ENCODE measurements around the gene HACL1. TPM values are rescaled to one million over a fixed set of nuclear protein-coding genes. Genes with fewer than 3 reads are reported as not detected.

HACL1 gene
- polyA plus RNA-seq, 1 donor (not counting 4 experiments of a cell fraction or from before 2014, with no cell fraction given): 23.1 TPM

DNA sequence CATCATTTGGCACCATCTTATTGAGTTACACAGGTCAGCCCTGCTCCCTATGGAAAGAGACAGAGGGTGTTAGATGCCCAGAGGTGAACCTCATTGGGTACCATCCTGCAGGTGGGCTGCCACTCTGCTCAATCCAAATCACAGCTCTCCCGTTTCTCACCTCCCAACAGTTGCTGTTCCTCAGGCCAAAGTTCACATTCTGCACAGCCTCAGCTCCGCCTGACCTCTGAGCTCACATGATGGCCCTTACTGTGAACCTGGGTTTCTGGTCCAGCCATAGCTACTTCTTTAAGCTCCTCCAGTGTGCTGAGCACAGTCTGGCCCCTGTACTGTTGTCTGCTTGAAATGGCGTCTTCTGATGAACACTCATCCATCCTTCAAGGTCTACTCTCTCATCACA is 48.0 kb upstream of the HACL1 start:
- no peak overlapping the region for H3K4me3 ChIP-seq (ENCODE audit: control insufficient read depth in 2 of 3, extremely low read depth in 1 of 3, insufficient read depth in 2 of 3, low read depth in 1 of 3, low read length in 3 of 3)
- FAIRE-seq: no peak

GRCh38 chr3:15647611-15648167 is 46.3 kb upstream of the HACL1 start:
- Histone ChIP-seq H2AFZ (ENCODE audit: control insufficient read depth, low read length) (peak overlapping the region; percentile 56), H4K20me1 (ENCODE audit: control insufficient read depth, extremely low read depth, insufficient read depth, low read length) (no peaks in the 10 kb centered on the region), H3K79me2 (ENCODE audit: control insufficient read depth, insufficient read depth, low read length) (no peaks in the 10 kb centered on the region), H3K27ac (ENCODE audit: control insufficient read depth, insufficient read depth, low read length) (peak overlapping the region; percentile 95), H3K4me3 (ENCODE audit: control insufficient read depth in 2 of 3, extremely low read depth in 1 of 3, insufficient read depth in 2 of 3, low read depth in 1 of 3, low read length in 3 of 3) (peak overlapping the region in 2 of 3 experiments; percentile 59 to 65), H3K36me3 (ENCODE audit: control insufficient read depth in 2 of 2, extremely low read depth in 1 of 2, insufficient read depth in 2 of 2, low read length in 2 of 2) (no peaks in the 10 kb centered on the region), H3K9me3 (ENCODE audit: control insufficient read depth, low read depth, low read length) (no peaks in the 10 kb centered on the region), H3K9ac (ENCODE audit: control insufficient read depth, extremely low read depth, insufficient read depth, low read length) (peak overlapping the region; percentile 80), H3K4me1 (ENCODE audit: control insufficient read depth, extremely low read depth, insufficient read depth, low read length) (peaks cover 38% of the 10 kb centered on the region), H3K4me2 (ENCODE audit: control insufficient read depth, extremely low read depth, insufficient read depth, low read depth, low read length) (peak overlapping the region; percentile 95), H3K9me1 (ENCODE audit: control insufficient read depth, extremely low read depth, insufficient read depth, low read length) (no peaks in the 10 kb centered on the region), H3K27me3 (ENCODE audit: control insufficient read depth, extremely low read depth, insufficient read depth, low read length) (no peaks in the 10 kb centered on the region)
- peak; percentile 87 for FAIRE-seq
- no peak for TF ChIP-seq CTCF (optimal IDR thresholded peaks at IDR 0.05 in 1 of 3, IDR thresholded peaks at IDR 0.05 in 1 of 3, conservative IDR thresholded peaks at IDR 0.05 in 1 of 3; ENCODE audit: extremely low read depth in 1 of 3, insufficient read depth in 2 of 3, low read length in 3 of 3)
- TF ChIP-seq EZH2 (IDR thresholded peaks at IDR 0.05; ENCODE audit: low read length): no peak
- dilution Hi-C loops (cut with MboI; ENCODE audit: extremely low pct_ligation_motif_present, low sequenced_read_pairs): no loop called here
- DNase-seq (ENCODE audit: low read depth, low spot score): no peak

More for the DNA sequence above, 48.0 kb upstream of the HACL1 start:
- Histone ChIP-seq H3K9me1 (ENCODE audit: control insufficient read depth, extremely low read depth, insufficient read depth, low read length) (no peaks in the 10 kb centered on the region), H2AFZ (ENCODE audit: control insufficient read depth, low read length) (no peak overlapping the region), H3K9ac (ENCODE audit: control insufficient read depth, extremely low read depth, insufficient read depth, low read length) (no peak overlapping the region), H4K20me1 (ENCODE audit: control insufficient read depth, extremely low read depth, insufficient read depth, low read length) (no peaks in the 10 kb centered on the region), H3K36me3 (ENCODE audit: control insufficient read depth in 2 of 2, extremely low read depth in 1 of 2, insufficient read depth in 2 of 2, low read length in 2 of 2) (no peaks in the 10 kb centered on the region), H3K4me1 (ENCODE audit: control insufficient read depth, extremely low read depth, insufficient read depth, low read length) (peaks cover 38% of the 10 kb centered on the region), H3K27ac (ENCODE audit: control insufficient read depth, insufficient read depth, low read length) (no peak overlapping the region), H3K4me2 (ENCODE audit: control insufficient read depth, extremely low read depth, insufficient read depth, low read depth, low read length) (no peak overlapping the region), H3K9me3 (ENCODE audit: control insufficient read depth, low read depth, low read length) (no peaks in the 10 kb centered on the region), H3K27me3 (ENCODE audit: control insufficient read depth, extremely low read depth, insufficient read depth, low read length) (no peaks in the 10 kb centered on the region), H3K79me2 (ENCODE audit: control insufficient read depth, insufficient read depth, low read length) (no peaks in the 10 kb centered on the region)
- TF ChIP-seq CTCF (optimal IDR thresholded peaks at IDR 0.05 in 1 of 3, IDR thresholded peaks at IDR 0.05 in 1 of 3, conservative IDR thresholded peaks at IDR 0.05 in 1 of 3; ENCODE audit: extremely low read depth in 1 of 3, insufficient read depth in 2 of 3, low read length in 3 of 3) (no peak), EZH2 (IDR thresholded peaks at IDR 0.05; ENCODE audit: low read length) (no peak)
- DNase-seq (ENCODE audit: low read depth, low spot score): no peak
- dilution Hi-C loops (cut with MboI; ENCODE audit: extremely low pct_ligation_motif_present, low sequenced_read_pairs): no loop called here
